HG03135 (cell line): ENCODE results near the gene GLT6D1.
"Not testable (repeated sequence)": the region's sequence is repeated elsewhere in the genome, so short reads cannot be mapped to it uniquely, and the experiment has no call there.

ENCODE experiments used
- ATAC-seq: cut with Tn5 transposase; IDR thresholded peaks from one replicate; pipeline ENCODE4 v1.9.1; 2021; ENCODE audit warnings: mild to moderate bottlenecking, moderate library complexity; ENCODE audit not compliant: unreplicated experiment

Gene GLT6D1

DNA sequence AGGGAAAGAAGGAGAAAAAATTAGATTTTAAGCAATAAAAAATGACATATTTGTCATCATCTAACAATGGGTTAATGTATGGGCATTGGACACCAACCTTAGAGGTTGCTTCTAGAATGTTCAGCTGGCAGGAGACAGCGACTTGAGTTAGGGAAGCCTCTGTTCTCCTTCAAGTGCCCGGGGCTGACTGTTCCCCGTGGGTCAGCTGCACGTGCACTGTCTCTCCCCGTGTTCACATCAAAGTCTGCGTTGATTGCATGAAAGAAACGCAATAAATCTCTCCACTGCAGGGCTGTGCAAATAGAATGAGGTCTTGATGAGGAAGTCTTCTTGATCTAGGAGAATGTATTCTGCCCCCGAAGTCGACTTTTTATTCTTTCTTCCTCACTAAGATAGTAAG is at the start of gene GLT6D1:
TSS of gene GLT6D1 (minus strand) at position 345 of the 400 bp plus-strand sequence. CDS start 353 bp downstream, outside the sequence.
- ATAC-seq = no peak

DNA sequence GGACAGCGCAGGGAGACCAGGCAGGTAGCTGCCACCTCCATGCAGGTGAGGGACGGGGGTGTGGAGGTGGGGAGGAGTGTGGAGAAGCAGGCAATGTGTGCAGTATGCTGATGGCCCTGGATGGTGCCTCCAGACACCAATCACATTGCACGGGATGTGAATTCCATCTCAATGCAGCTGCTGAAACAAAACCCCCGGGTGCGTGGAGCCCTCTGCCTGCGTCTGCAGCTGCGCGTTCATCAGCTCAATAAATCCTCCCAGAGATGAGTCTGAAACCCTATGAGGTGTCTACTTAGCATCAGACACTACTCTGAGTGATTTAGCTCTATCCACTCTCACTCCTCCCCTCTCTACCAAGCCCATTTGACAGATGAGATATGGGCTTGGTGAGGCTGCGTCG is 49.7 kb upstream of the GLT6D1 start:
- ATAC-seq = no peak

GRCh38 chr9:135687216-135687615 is 47.9 kb upstream of the GLT6D1 start:
- no peak for ATAC-seq

DNA sequence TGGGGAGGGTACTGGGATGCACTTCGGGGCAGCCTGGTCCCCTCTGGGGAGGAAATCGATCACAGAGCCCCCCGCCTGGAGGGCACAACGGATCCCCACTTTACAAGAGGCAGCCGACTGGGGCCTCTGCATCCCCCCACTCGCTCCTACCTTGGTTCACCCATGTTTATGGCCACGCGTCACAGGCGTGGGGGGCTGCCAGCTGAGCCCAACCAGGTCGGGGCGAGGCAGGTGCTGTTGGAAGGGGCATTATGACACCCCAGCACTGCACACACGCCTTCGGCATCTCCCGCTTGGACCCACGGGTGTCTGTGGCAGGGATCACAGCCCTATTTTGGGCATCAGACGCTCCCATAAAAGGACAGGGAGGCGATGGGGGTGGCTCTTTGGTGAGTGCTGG is 45.4 kb upstream of the GLT6D1 start:
- no peak for ATAC-seq

DNA sequence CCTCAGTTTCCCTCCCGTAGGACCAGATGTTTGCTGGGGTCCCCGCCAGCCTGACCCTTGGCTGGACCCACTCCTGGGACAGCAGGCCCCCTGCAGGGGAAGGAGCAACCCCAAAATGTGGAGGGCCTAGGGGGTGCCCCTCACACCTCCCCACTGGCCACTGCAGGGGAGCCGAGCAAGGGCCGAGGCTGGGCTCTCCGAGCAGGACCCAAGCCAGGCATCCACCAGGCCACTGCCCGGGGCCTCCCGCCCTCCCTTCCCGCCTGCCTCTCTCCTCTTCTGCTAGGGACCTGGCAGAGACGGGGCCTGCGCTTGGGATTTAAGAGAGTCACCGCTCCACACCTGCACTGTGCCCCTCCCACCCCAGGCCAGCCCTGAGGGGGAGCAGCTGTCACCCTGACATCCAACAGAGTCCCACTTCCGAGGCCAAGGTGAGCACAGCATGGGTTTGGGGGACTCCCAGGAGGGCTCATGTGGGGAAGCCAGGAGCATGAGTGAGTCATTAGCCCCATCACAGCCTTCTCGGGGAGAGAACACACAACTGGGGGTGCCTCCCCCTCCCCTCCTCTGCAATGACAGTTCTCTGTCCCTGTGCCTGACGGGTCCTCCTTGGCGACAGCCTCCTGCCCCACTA is 44.2 kb upstream of the GLT6D1 start:
- no peak for ATAC-seq

DNA sequence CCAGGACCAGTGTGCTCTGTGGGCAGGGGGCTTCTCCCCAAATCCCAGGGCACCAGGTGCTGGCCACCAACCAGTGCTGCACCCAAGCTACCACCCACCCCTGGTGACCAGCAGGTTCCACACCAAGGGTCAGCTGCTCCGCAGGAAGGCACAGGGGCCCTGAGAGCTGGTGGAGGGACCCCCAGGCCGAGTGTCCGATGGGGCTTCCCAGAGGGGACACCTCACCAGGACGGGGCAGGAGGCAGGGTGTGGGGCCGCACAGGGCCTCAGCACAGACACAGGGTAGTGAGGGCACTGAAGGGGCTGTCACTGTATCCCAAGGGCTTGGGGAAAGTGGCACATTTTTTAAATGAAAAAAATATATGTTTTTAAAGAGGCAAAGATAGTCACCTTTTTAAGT is 41.8 kb upstream of the GLT6D1 start:
- ATAC-seq = no peak

GRCh38 chr9:135680056-135680455 is 40.7 kb upstream of the GLT6D1 start:
- no peak for ATAC-seq

DNA sequence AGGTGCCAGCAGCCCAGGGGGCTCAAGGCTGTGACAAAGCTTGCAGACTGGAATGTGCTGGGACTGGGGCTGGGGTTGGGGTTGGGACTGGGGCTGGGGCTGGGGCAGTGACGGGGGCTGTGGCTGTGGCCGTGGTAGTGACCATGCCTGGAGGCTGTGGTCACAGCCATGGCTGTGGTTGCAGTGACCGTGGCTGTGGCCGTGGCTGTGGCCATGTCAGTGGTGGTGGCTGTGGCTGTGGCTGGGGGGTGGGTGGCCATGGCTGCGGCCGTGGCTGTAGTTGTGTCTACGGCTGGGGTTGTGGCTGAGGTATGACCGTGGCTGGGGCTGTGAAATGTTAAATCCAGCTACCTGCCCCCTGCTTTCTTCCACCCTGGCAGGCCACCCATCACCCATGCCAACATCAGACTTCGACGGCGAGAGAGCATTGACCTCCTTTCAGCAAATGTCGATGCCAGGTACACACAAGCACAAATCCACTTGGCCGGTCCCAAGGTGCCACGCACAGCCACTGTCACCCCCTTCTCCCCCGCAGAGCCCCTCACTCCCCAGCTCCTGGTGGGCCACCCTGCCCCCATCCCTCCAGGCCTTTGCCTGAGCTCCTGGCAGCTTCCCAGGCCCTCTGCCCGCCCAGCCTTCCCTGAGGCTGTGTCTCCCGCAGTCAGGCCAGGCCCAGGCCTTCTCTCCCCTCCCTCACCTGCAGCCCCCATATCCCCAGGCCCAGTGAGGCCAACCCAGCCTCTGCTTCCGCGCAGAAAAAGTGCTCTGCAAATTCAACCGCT is 39.1 kb upstream of the GLT6D1 start:
- ATAC-seq = no peak

DNA sequence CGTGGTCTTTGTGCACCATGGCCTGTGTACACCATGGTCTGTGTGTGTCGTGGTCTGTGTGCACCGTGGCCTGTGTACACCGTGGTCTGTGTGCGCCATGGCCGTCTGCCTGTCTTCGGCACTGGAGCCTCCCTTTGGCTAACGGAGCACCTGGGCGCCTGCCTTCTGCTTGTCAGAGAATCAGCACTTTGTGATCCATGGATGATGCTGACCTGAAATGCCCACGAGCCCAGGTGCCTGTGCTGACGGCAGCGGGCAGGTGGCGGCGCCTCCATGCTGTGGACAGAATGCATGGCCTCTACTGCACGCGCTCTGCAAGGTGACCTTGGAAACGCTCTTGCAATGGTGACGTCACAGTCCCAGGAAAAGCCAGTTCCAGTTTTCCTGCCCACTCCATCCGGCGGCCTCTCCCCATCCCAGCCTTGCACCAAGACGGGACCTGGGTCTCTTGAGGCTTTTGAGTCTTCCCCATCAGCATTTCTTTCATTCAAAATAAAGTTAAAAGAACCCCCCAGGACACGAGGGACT is 38.4 kb upstream of the GLT6D1 start:
- no peak for ATAC-seq

DNA sequence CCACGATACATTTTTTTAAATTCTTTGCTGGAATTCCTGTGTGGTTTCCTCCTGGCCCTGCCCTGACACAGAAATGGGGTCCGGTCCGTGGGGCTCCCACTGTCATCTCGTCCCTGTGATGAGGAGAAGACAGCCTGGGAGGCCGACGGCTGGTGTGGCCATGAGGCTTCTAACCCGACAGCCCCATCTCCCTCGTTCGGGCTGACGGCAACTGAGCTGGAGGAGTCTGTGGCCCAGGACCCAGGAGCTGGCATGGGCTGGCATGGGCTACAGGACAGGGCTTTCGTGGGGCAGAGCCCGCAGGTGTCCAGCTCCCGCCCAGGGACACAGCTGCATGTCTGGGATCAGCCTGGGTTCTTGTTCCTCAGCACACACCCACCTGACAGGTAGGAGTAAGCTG is 37.6 kb upstream of the GLT6D1 start:
- ATAC-seq = no peak

DNA sequence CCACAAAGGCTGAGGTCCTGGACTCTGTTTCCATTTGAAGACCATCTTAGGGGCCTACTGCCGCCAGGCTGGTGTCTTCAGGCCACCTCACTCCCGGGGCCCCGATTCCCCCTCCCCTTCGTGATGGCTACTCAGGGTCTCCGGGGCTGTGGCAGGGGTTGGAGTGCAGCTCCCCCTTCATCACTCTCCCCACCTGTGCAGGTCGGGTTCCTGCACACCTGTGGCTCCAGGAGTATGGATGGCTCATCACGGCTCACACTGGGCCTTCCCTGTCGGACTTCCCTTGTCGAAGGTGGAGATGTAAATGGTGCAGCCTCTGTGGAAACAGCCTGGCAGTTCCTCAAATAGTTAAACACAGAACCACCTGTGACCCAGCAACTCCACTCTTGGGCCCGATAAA is 35.6 kb upstream of the GLT6D1 start:
- ATAC-seq = no peak

- no peak for ATAC-seq
Measured at GRCh38 chr9:135673941-135674340, 34.6 kb upstream of the GLT6D1 start.

GRCh38 chr9:135672786-135673185 is 33.4 kb upstream of the GLT6D1 start:
- ATAC-seq = not testable (repeated sequence)

GRCh38 chr9:135671591-135672041 is 32.3 kb upstream of the GLT6D1 start:
- no peak for ATAC-seq

DNA sequence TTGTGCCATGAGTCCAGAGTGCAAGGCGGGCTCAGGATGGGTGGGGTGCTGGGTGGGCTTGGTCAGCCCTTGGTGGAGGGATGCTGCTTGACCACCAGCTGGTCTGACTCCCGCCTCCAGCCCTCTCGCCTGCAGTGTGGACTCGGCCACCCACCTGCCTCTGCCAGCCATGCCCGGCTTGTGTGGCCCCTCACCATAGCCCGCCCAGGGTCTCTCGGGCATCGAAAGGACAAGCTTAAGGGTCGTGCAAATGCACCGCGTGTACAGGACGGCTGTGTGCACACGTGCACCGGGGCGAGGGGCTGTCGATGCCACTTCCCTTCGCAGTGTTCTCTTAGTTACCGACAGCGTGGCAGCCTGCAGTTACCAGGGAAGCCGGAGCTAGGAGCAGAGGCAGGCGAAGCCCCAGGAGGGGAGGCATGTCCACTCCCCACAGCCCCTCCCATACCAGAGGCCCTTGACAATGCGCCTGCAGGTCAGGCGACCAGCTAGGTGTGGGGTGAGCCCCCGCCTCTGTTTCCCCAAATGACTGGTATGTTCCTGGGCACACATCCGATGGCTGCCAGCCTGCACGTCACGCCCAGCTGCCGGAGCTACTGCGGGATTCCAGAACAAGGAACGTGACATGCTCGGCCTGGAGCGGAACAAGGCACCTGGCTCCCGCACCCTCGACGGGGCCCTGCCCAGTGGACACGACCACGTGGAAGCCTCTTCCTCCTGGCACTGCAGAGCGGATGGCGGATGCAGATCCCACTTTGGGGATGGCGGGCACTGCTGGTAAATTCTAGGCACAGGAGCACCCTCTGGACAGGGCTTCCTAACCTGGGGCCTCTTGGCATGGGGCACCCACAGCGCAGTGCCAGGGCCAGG is 31.6 kb upstream of the GLT6D1 start:
- ATAC-seq = no peak

GRCh38 chr9:135669616-135670285 is 30.4 kb upstream of the GLT6D1 start:
- no peak for ATAC-seq

GRCh38 chr9:135669018-135669417 is 29.7 kb upstream of the GLT6D1 start:
- not testable (repeated sequence) for ATAC-seq

DNA sequence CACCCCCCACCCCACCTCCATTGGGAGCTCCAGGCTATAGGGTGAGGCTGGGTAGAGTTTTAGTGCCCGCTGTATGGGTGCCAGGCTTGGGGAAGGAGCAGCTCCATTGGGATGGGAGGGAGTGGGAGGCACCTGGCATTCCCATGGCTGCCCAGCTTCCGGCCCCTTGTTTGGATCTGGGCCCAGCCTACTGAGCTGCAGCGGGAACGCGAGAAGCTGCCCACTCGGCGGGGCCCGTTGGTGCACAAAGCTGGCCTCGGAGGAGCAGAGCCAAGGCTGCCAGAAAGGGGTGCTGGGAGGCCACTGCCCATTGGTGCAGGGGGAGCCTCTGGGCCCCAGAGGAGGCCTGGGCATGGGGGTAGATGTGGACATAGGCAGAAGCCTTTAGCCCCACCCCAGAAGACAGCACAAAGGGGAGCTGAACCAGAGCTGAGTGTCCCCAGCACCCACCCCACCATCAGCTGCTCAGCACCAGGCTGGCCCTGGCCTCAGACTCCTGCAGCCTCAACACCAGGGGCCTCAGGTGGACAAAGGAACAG is 28.2 kb upstream of the GLT6D1 start:
- no peak for ATAC-seq

- no peak for ATAC-seq
Measured at GRCh38 chr9:135666534-135667462, 27.5 kb upstream of the GLT6D1 start.
